ENCODE results near the gene LRRC47.

DNA sequence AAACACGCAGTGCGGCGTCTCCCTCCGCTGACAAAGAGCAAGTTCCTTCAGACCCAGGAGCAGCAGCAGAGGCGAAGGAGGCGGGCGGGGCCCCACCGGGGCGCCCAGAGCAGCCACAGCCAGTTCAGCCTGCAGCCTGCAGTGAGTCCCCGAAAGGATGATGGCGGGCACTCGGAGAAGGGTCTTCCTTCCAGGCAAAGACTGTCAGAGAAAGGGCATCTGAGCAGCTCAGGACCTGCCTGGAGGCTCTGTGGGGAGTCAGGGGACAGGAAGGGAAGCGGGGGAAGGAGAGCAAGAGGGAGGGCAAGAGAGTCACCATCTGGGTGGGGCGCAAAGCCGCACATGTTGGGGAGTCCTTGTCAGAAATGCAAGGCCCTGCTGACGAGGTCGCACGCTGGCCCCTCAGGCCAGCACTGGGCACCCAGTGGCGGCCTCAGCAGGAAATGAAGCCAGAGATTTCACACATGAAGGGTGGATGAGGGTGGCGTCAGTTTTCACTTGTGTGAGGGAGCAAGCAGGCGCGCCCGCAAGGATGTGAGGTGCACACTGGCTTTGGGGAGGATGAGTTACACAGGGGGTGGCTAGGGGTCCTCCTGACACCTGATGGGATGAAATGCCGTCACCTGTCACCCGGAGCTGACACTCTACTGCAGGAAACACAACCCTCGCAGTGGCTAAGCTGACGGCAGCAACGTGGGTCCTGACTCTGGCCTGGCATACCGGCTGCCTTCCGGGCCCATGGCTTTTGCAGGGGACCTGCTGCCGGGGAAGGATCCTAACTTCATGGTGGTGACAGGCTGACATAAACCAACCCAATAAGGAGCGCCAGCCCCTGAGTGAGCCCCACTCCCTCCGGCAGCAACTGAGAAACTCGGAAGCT lies 6.6 kb downstream of the LRRC47 start:
- TF ChIP-seq, protein P1, sequence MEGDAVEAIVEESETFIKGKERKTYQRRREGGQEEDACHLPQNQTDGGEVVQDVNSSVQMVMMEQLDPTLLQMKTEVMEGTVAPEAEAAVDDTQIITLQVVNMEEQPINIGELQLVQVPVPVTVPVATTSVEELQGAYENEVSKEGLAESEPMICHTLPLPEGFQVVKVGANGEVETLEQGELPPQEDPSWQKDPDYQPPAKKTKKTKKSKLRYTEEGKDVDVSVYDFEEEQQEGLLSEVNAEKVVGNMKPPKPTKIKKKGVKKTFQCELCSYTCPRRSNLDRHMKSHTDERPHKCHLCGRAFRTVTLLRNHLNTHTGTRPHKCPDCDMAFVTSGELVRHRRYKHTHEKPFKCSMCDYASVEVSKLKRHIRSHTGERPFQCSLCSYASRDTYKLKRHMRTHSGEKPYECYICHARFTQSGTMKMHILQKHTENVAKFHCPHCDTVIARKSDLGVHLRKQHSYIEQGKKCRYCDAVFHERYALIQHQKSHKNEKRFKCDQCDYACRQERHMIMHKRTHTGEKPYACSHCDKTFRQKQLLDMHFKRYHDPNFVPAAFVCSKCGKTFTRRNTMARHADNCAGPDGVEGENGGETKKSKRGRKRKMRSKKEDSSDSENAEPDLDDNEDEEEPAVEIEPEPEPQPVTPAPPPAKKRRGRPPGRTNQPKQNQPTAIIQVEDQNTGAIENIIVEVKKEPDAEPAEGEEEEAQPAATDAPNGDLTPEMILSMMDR (IDR thresholded peaks at IDR 0.05): no peak
- no peak for TF ChIP-seq POLR2A (IDR thresholded peaks at IDR 0.05)

Measured in uterus (tissue), 2 donors.